C4-2B (cell line): ENCODE measurements around the gene ATG7.

Experiments used
- CTCF ChIP-seq: fragments of 450-650 bp; conservative IDR thresholded peaks from 2 replicates; pipeline ENCODE4 v1.5.1; 2017; ENCODE audit warnings: mild to moderate bottlenecking
- ZFX ChIP-seq: fragments of 450-650 bp; IDR thresholded peaks from 2 replicates; pipeline ENCODE4 v1.6.1; 2017

- TF ChIP-seq CTCF (no peak), ZFX (no peak)
Measured at GRCh38 chr3:11459186-11459824, 187.1 kb downstream of the ATG7 start.
